ENCODE measurements around the gene MAD1L1.

Gene MAD1L1

GRCh38 chr7:1853431-1853985, 379.2 kb downstream of the MAD1L1 start:
- no peak for DNase-seq

GRCh38 chr7:1852517-1853430, 380.0 kb downstream of the MAD1L1 start:
- no peak for DNase-seq

- DNase-seq, result peak; percentile 37
Observed at GRCh38 chr7:1851721-1852516, 380.8 kb downstream of the MAD1L1 start.

- no peak for DNase-seq
Observed at GRCh38 chr7:1850976-1851571, 381.7 kb downstream of the MAD1L1 start.

- no peak for DNase-seq
Observed at GRCh38 chr7:1850111-1850975, 382.4 kb downstream of the MAD1L1 start.

GRCh38 chr7:1849351-1850041, 383.2 kb downstream of the MAD1L1 start:
- DNase-seq, result no peak

GRCh38 chr7:1848911-1849311, 383.8 kb downstream of the MAD1L1 start:
- DNase-seq, result no peak

GRCh38 chr7:1848013-1848640, 384.6 kb downstream of the MAD1L1 start:
- no peak for DNase-seq

GRCh38 chr7:1847260-1848001, 385.3 kb downstream of the MAD1L1 start:
- DNase-seq, result no peak

GRCh38 chr7:1846331-1847065, 386.2 kb downstream of the MAD1L1 start:
- no peak for DNase-seq

- DNase-seq, result no peak
Observed at GRCh38 chr7:1845536-1846311, 387.0 kb downstream of the MAD1L1 start.

GRCh38 chr7:1844951-1845390, 387.8 kb downstream of the MAD1L1 start:
- no peak for DNase-seq

GRCh38 chr7:1844336-1844950, 388.3 kb downstream of the MAD1L1 start:
- no peak for DNase-seq

GRCh38 chr7:1843921-1844335, 388.8 kb downstream of the MAD1L1 start:
- no peak for DNase-seq

GRCh38 chr7:1843271-1843861, 389.4 kb downstream of the MAD1L1 start:
- no peak for DNase-seq

- DNase-seq, result no peak
Observed at GRCh38 chr7:1842321-1843221, 390.2 kb downstream of the MAD1L1 start.
